ENCODE data around the gene NANOS2. TPM values are rescaled to one million over a fixed set of nuclear protein-coding genes. Genes with fewer than 3 reads are reported as not detected.

The NANOS2 gene
- total RNA-seq = not detected

GRCh38 chr19:45913874-45914830 lies at the start of gene NANOS2:
NANOS2 (minus strand) TSS chr19:45914778; CDS start chr19:45914693, 85 bp downstream.
- Mint-ChIP-seq H3K27me3 (peaks cover 5% of the 10 kb centered on the region), H3K4me3 (no peak within 1 kb of the TSS), H3K27ac (peak within 1 kb of the TSS; percentile 31), H3K36me3 (ENCODE audit: low read depth) (no peaks in the 10 kb centered on the region), H3K9me3 (no peaks in the 10 kb centered on the region), H3K4me1 (peaks cover 24% of the 10 kb centered on the region)
- CTCF ChIA-PET = no interaction called here
- POLR2A ChIA-PET = no interaction called here
- DNase-seq = no peak

DNA sequence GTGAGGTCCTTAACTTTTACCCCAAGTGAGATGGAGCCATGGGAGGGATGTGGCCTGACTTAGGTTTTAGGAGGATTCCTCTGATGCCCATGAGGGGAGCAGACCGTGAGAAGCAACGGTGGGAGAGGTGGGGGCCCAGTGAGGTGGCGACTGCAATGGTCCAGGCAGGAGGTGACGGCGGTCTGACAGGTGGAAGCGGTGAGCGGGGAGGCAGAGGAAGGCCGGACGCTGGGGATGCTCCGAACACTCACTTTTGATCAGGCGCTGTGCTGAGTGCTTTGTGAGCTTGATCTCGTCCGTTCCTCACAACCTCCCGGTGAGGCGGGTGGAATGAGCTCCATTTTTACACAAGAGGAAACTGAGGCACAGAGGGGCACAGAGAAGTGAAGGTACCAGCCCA lies 47.4 kb upstream of the NANOS2 start:
- POLR2A ChIA-PET = no interaction called here
- H3K4me1 Mint-ChIP-seq = peaks cover 1% of the 10 kb centered on the region

GRCh38 chr19:45960595-45961235 lies 46.1 kb upstream of the NANOS2 start:
- Mint-ChIP-seq H3K36me3 (ENCODE audit: low read depth) (no peaks in the 10 kb centered on the region), H3K9me3 (no peaks in the 10 kb centered on the region), H3K27ac (no peak overlapping the region), H3K4me1 (peaks cover 1% of the 10 kb centered on the region), H3K4me3 (no peak overlapping the region), H3K27me3 (peaks cover 39% of the 10 kb centered on the region)
- CTCF ChIA-PET = no interaction called here
- DNase-seq = no peak
- POLR2A ChIA-PET = no interaction called here

More for the DNA sequence above, 47.4 kb upstream of the NANOS2 start:
- Mint-ChIP-seq H3K4me3 (no peak overlapping the region), H3K36me3 (ENCODE audit: low read depth) (no peaks in the 10 kb centered on the region), H3K9me3 (no peaks in the 10 kb centered on the region), H3K27ac (no peak overlapping the region), H3K27me3 (peaks cover 44% of the 10 kb centered on the region)
- DNase-seq = no peak
- CTCF ChIA-PET = interaction anchor here (0.9 kb wide), 1 partner anchor 10 kb away, joined by 3 read pairs; no protein-coding TSS in a partner anchor

DNA sequence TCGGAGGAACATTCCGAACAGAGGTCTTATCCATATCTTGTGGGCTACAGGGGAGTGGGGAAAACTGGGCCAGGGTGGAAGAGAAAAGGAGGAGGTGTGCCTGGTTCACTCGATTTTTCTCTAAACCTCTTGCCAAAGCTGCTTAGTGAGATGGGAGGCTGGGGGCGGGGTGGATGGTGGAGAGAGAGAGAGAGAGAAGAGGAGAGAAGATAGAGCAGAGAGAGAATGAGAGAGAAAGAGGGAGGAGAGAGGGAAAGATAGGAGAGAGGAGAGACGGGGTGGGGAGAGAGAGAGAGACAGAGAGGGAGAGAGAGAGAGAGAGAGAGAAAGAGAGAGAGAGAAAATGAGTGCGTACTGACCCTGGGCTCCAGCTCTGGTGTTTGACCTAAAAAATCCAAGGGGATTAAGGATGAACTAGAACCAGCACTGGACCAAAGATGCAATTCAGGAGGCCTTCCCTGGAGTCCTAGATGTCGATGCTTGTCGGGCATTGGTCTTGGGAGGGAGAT lies 45.0 kb upstream of the NANOS2 start:
- CTCF ChIA-PET = no interaction called here
- H3K36me3 Mint-ChIP-seq (ENCODE audit: low read depth) = no peaks in the 10 kb centered on the region
- POLR2A ChIA-PET = no interaction called here

GRCh38 chr19:45958769-45959516 lies 44.4 kb upstream of the NANOS2 start:
- ChIA-PET POLR2A (no interaction called here), CTCF (no interaction called here)
- no peak for DNase-seq
- peaks cover 41% of the 10 kb centered on the region for H3K27me3 Mint-ChIP-seq
- no peak overlapping the region for H3K27ac Mint-ChIP-seq
- no peaks in the 10 kb centered on the region for H3K36me3 Mint-ChIP-seq (ENCODE audit: low read depth)
- H3K9me3 Mint-ChIP-seq = no peaks in the 10 kb centered on the region
- H3K4me1 Mint-ChIP-seq = peaks cover 8% of the 10 kb centered on the region
- H3K4me3 Mint-ChIP-seq = no peak overlapping the region

More for the DNA sequence above, 45.0 kb upstream of the NANOS2 start:
- peaks cover 9% of the 10 kb centered on the region for H3K4me1 Mint-ChIP-seq
- H3K27me3 Mint-ChIP-seq = peaks cover 41% of the 10 kb centered on the region
- H3K4me3 Mint-ChIP-seq = no peak overlapping the region
- H3K9me3 Mint-ChIP-seq = no peaks in the 10 kb centered on the region
- no peak for DNase-seq
- no peak overlapping the region for H3K27ac Mint-ChIP-seq

- POLR2A ChIA-PET = no interaction called here
- DNase-seq = no peak
- CTCF ChIA-PET = no interaction called here
- no peaks in the 10 kb centered on the region for H3K36me3 Mint-ChIP-seq (ENCODE audit: low read depth)
- H3K27ac Mint-ChIP-seq = no peak overlapping the region
- peaks cover 14% of the 10 kb centered on the region for H3K4me1 Mint-ChIP-seq
- H3K4me3 Mint-ChIP-seq = no peak overlapping the region
- peaks cover under 1% of the 10 kb centered on the region for H3K9me3 Mint-ChIP-seq
- H3K27me3 Mint-ChIP-seq = peaks cover 41% of the 10 kb centered on the region
Measured at GRCh38 chr19:45958320-45958719, 43.7 kb upstream of the NANOS2 start.

DNA sequence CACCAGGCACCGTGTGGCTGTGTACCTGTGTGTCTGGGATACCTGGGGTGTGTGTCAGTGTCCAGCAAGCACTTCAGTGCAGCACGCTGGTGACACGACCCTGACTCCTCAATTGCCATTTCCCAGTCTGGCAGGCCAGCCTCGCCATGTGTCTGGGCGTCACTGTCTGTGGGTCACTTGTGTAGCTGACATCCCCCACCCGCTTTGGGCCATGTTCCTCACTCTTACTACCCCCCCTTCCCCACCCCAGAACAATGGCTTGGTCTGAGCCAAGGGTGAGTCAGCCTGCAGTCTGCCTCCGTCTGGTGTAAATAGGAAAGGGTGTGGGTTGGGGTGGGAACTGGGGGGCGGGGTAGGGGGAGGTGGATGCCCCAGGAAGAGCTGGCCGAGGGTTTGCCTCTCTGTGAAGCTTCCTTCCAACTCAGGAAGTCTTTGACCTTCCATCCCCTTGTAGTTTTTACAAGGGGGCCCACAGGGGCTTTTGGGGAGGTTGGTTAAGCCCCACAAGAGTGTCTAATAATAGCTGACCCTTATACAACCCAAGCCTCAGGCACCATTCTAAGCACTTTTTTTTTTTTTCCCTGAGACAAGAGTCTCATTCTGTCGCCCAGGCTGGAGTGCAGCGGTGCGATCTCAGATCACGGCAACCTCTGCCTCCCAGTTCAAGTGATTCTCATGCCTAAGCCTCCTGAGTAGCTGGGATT lies 41.5 kb upstream of the NANOS2 start:
- Mint-ChIP-seq H3K36me3 (ENCODE audit: low read depth) (no peaks in the 10 kb centered on the region), H3K27ac (no peak overlapping the region), H3K4me1 (peaks cover 24% of the 10 kb centered on the region), H3K9me3 (peaks cover 6% of the 10 kb centered on the region), H3K4me3 (no peak overlapping the region), H3K27me3 (peaks cover 35% of the 10 kb centered on the region)
- CTCF ChIA-PET = no interaction called here
- POLR2A ChIA-PET = no interaction called here
- DNase-seq = no peak

DNA sequence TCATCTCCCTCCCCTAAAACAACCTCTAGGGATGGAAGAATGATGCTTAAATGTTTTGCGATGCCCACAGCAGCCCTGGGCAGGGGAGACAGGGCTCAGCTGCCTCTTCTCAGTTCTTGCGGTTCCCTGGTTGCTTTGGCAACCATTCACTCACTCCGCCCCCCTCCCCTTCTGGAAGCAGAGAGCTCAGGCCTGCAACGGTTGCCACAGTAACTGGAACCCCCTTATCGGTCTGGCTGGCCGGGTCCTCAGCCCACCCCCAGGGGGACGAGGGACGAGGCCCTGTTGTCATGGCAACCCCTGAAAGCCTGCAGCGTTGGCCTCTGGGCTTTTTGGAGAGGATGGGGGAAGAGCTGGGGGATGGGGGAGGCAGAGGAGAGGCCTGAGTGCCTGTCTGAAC lies 39.6 kb upstream of the NANOS2 start:
- peaks cover 21% of the 10 kb centered on the region for H3K27me3 Mint-ChIP-seq
- no peak for DNase-seq
- H3K36me3 Mint-ChIP-seq (ENCODE audit: low read depth) = no peaks in the 10 kb centered on the region
- peaks cover 24% of the 10 kb centered on the region for H3K4me1 Mint-ChIP-seq
- CTCF ChIA-PET = no interaction called here
- POLR2A ChIA-PET = no interaction called here
- no peak overlapping the region for H3K4me3 Mint-ChIP-seq
- no peak overlapping the region for H3K27ac Mint-ChIP-seq
- peaks cover 6% of the 10 kb centered on the region for H3K9me3 Mint-ChIP-seq

GRCh38 chr19:45953676-45954075 lies 39.1 kb upstream of the NANOS2 start:
- Mint-ChIP-seq H3K4me1 (peaks cover 24% of the 10 kb centered on the region), H3K9me3 (peaks cover 6% of the 10 kb centered on the region), H3K27me3 (peaks cover 19% of the 10 kb centered on the region), H3K27ac (no peak overlapping the region), H3K36me3 (ENCODE audit: low read depth) (no peaks in the 10 kb centered on the region), H3K4me3 (no peak overlapping the region)
- ChIA-PET POLR2A (no interaction called here), CTCF (no interaction called here)
- no peak for DNase-seq

DNA sequence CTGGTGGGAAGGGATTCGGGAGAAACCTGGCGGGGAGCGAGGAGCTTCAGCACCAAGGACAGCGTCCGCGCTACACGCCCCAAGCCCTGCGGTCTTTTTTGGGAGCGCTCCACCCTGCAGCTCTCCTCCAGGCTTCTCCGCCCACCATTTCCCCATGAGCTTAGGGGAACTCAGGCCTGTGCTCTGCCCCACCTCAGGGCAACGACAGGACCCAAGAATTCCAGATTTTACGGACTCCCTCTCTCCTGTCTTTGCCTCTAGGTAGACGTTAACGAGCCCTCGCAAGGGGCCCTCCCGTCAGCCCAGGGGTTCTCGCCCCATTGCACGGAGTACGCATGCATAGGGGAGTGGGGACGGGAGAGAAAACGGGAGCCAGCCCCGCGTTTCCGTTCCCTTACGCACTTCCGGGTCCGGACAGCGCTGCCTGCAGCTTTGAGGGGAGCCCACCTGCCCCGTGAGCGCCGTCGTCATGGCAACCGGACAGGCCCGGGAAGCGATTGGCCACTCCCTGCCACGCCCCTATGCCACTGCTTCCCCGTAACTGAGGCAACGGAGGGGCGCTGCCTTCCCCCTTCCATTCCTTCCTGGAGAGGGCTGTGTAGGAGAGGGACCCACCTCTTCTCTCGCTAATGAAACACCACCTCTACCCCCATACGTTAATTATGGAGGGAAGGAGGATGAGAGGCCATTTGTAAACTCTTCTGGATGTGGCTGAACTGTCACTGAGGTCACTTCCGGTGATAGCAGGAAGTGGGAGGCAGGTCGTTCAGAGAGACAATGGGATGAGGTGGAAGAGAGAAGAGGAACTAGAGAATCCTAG lies 38.3 kb upstream of the NANOS2 start:
- Mint-ChIP-seq H3K4me3 (peak overlapping the region; percentile 63), H3K4me1 (peaks cover 24% of the 10 kb centered on the region), H3K27me3 (peaks cover 14% of the 10 kb centered on the region), H3K27ac (peak overlapping the region; percentile 60), H3K9me3 (peaks cover 6% of the 10 kb centered on the region), H3K36me3 (ENCODE audit: low read depth) (no peaks in the 10 kb centered on the region)
- ChIA-PET CTCF (interaction anchor here (0.5 to 1.5 kb wide), 4 partner anchors 9 to 587 kb away, joined by 3 to 5 read pairs (median 3); partner anchors contain the start of gene DMWD), POLR2A (no interaction called here)
- DNase-seq = peak; percentile 53

DNA sequence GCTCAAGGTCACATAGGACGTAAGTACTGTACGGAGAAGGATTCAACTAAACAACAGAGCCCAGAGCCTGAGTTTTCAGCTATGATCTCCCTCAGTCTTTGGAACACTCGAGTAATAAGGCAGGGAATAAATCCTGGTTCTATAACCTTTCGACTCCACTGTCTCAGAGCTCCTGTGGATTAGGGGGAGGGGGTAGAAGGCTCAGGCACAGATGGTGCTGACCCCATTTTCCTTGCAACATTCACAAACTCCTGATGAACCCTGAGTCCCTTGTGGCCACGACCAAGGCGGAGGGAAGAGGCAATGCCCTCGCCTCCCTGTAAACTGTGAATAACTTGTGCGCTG lies 37.7 kb upstream of the NANOS2 start:
- H3K36me3 Mint-ChIP-seq (ENCODE audit: low read depth) = no peaks in the 10 kb centered on the region
- no peak overlapping the region for H3K27ac Mint-ChIP-seq
- peaks cover 24% of the 10 kb centered on the region for H3K4me1 Mint-ChIP-seq
- ChIA-PET CTCF (interaction anchor here (0.5 to 1.5 kb wide), 4 partner anchors 9 to 588 kb away, joined by 3 to 5 read pairs (median 3); partner anchors contain the start of gene DMWD), POLR2A (no interaction called here)
- peak overlapping the region; percentile 63 for H3K4me3 Mint-ChIP-seq
- H3K27me3 Mint-ChIP-seq = peaks cover 14% of the 10 kb centered on the region
- no peak for DNase-seq
- peaks cover 6% of the 10 kb centered on the region for H3K9me3 Mint-ChIP-seq

DNA sequence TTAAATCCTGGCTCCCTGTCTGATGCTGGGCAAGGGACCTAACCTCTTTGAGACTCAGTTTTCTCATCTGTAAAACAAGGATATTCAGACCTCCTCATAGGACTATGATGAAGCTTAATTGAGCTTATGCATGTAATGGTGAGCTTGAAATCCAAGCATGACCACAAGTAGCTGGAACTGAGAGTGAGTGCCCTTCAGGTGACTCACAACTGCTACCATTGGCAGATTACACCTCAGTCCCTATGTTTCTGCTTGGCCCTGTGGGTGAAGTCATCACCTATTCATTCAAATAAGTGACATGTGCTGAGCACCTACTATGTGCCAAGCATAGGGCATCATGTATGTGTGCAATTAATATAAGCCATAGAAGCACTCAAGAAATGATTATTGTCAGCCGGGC lies 33.3 kb upstream of the NANOS2 start:
- peaks cover 3% of the 10 kb centered on the region for H3K9me3 Mint-ChIP-seq
- no peak for DNase-seq
- peaks cover 9% of the 10 kb centered on the region for H3K27me3 Mint-ChIP-seq
- ChIA-PET POLR2A (no interaction called here), CTCF (no interaction called here)
- no peaks in the 10 kb centered on the region for H3K36me3 Mint-ChIP-seq (ENCODE audit: low read depth)
- H3K4me1 Mint-ChIP-seq = peaks cover 6% of the 10 kb centered on the region
- H3K4me3 Mint-ChIP-seq = no peak overlapping the region
- no peak overlapping the region for H3K27ac Mint-ChIP-seq

Data from activated CD4-positive, alpha-beta T cell treated with anti-CD3 and anti-CD28 coated beads, Interleukin-2, amount 10 ng/mL, durations not matched to agents 7 days and 5 days (primary cell).